Measurements from ENCODE around the gene ACP1. TPM values are rescaled to one million over a fixed set of nuclear protein-coding genes. Genes with fewer than 3 reads are reported as not detected.

ACP1 gene
- total RNA-seq, 3 donors from 2014 or later (not counting 1 experiment from before 2014, with no cell fraction given), result 87.2 to 104 (median 102) TPM

DNA sequence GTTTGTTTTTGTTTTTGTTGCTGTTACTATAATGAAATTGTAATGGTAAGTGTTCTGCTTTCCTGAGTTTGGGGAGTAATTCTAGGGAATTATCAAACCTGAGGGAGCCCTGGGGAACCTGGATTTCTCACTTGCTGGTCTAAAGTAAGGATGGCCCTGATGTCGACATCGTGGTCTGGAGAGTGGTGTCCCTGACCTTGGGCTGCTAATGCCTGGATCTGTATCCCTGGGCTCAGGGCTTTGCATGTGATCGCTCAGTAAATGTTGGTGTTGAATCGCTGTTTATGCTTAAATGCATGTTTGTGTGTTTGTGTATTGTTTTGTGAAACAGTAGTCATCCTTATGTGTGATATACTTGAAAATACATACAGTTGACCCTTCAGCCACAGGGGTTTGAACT is 6.1 kb downstream of the ACP1 start:
- H3K27me3 ChIP-seq (ENCODE audit: control insufficient read depth, insufficient read depth, low read length), result no peaks in the 10 kb centered on the region
- intact Hi-C loops (cut with micrococcal nuclease), result no loop called here
- no peak overlapping the region for H3K27ac ChIP-seq (ENCODE audit: low read length)
- Mint-ChIP-seq H3K36me3 (peaks cover 7% of the 10 kb centered on the region), H3K27ac (no peak overlapping the region), H3K9me3 (no peaks in the 10 kb centered on the region), H3K27me3 (ENCODE audit: low read depth in 2 of 2) (no peaks in the 10 kb centered on the region), H3K4me3 (no peak overlapping the region), H3K4me1 (peaks cover 54 to 59% of the 10 kb centered on the region in 2 donors)
- no peaks in the 10 kb centered on the region for H3K9me3 ChIP-seq (ENCODE audit: control insufficient read depth, insufficient read depth, low read length)
- H3K4me3 ChIP-seq (ENCODE audit: low read length), result no peak overlapping the region
- H3K4me1 ChIP-seq (ENCODE audit: control insufficient read depth, insufficient read depth, low read length), result peaks cover 2% of the 10 kb centered on the region
- WGBS (ENCODE audit: insufficient coverage), result 99% methylated on average over 4 of the region's 4 CpGs
- DNase-seq (no peak), ATAC-seq (no peak)
- peaks cover 34% of the 10 kb centered on the region for H3K36me3 ChIP-seq (ENCODE audit: control insufficient read depth, insufficient read depth, low read length)
- TF ChIP-seq CTCF (IDR thresholded peaks at IDR 0.05), result no peak

GRCh38 chr2:271917-272316 is 7.2 kb downstream of the ACP1 start:
- H3K4me1 ChIP-seq (ENCODE audit: control insufficient read depth, insufficient read depth, low read length), result peaks cover 2% of the 10 kb centered on the region
- Mint-ChIP-seq H3K4me1 (peaks cover 44 to 53% of the 10 kb centered on the region in 2 donors), H3K36me3 (peaks cover 7% of the 10 kb centered on the region), H3K27ac (no peak overlapping the region), H3K27me3 (ENCODE audit: low read depth in 2 of 2) (no peaks in the 10 kb centered on the region), H3K4me3 (no peak overlapping the region), H3K9me3 (no peaks in the 10 kb centered on the region)
- 98% methylated on average over 12 of the region's 12 CpGs for WGBS (ENCODE audit: insufficient coverage)
- intact Hi-C loops (cut with micrococcal nuclease), result no loop called here
- no peak for TF ChIP-seq CTCF (IDR thresholded peaks at IDR 0.05)
- no peak overlapping the region for H3K4me3 ChIP-seq (ENCODE audit: low read length)
- peaks cover 44% of the 10 kb centered on the region for H3K36me3 ChIP-seq (ENCODE audit: control insufficient read depth, insufficient read depth, low read length)
- ATAC-seq, result no peak
- H3K9me3 ChIP-seq (ENCODE audit: control insufficient read depth, insufficient read depth, low read length), result no peaks in the 10 kb centered on the region
- no peak for DNase-seq
- no peaks in the 10 kb centered on the region for H3K27me3 ChIP-seq (ENCODE audit: control insufficient read depth, insufficient read depth, low read length)
- no peak overlapping the region for H3K27ac ChIP-seq (ENCODE audit: low read length)

GRCh38 chr2:273333-273732 is 8.6 kb downstream of the ACP1 start:
- Histone ChIP-seq H3K27ac (ENCODE audit: low read length) (no peak overlapping the region), H3K4me1 (ENCODE audit: control insufficient read depth, insufficient read depth, low read length) (peaks cover 2% of the 10 kb centered on the region), H3K27me3 (ENCODE audit: control insufficient read depth, insufficient read depth, low read length) (no peaks in the 10 kb centered on the region), H3K9me3 (ENCODE audit: control insufficient read depth, insufficient read depth, low read length) (no peaks in the 10 kb centered on the region), H3K36me3 (ENCODE audit: control insufficient read depth, insufficient read depth, low read length) (peaks cover 58% of the 10 kb centered on the region), H3K4me3 (ENCODE audit: low read length) (no peak overlapping the region)
- intact Hi-C loops (cut with micrococcal nuclease), result no loop called here
- Mint-ChIP-seq H3K27me3 (ENCODE audit: low read depth in 2 of 2) (no peaks in the 10 kb centered on the region), H3K4me3 (no peak overlapping the region), H3K9me3 (no peaks in the 10 kb centered on the region), H3K27ac (peak overlapping the region; percentile 30 to 72), H3K36me3 (peaks cover 7% of the 10 kb centered on the region), H3K4me1 (peaks cover 36 to 40% of the 10 kb centered on the region in 2 donors)
- 53% methylated on average over 5 of the region's 6 CpGs for WGBS (ENCODE audit: insufficient coverage)
- no peak for TF ChIP-seq CTCF (IDR thresholded peaks at IDR 0.05)
- DNase-seq, result no peak
- ATAC-seq, result no peak

- Mint-ChIP-seq H3K9me3 (no peaks in the 10 kb centered on the region), H3K27me3 (ENCODE audit: low read depth in 2 of 2) (no peaks in the 10 kb centered on the region), H3K36me3 (peaks cover 7% of the 10 kb centered on the region), H3K4me3 (no peak overlapping the region), H3K27ac (no peak overlapping the region), H3K4me1 (peaks cover 29 to 32% of the 10 kb centered on the region in 2 donors)
- no peak for TF ChIP-seq CTCF (IDR thresholded peaks at IDR 0.05)
- peaks cover 2% of the 10 kb centered on the region for H3K4me1 ChIP-seq (ENCODE audit: control insufficient read depth, insufficient read depth, low read length)
- H3K27me3 ChIP-seq (ENCODE audit: control insufficient read depth, insufficient read depth, low read length), result no peaks in the 10 kb centered on the region
- no peak overlapping the region for H3K4me3 ChIP-seq (ENCODE audit: low read length)
- intact Hi-C loops (cut with micrococcal nuclease), result no loop called here
- no peaks in the 10 kb centered on the region for H3K9me3 ChIP-seq (ENCODE audit: control insufficient read depth, insufficient read depth, low read length)
- no peak overlapping the region for H3K27ac ChIP-seq (ENCODE audit: low read length)
- no peak for ATAC-seq
- WGBS (ENCODE audit: insufficient coverage), result 100% methylated on average over 2 of the region's 3 CpGs
- H3K36me3 ChIP-seq (ENCODE audit: control insufficient read depth, insufficient read depth, low read length), result peaks cover 70% of the 10 kb centered on the region
- no peak for DNase-seq
Measured at GRCh38 chr2:274503-274902, 9.8 kb downstream of the ACP1 start.
